ENCODE data around the gene DPEP3.
"Not testable (repeated sequence)": the region's sequence is repeated elsewhere in the genome, so short reads cannot be mapped to it uniquely, and the experiment has no call there.

- TF ChIP-seq POLR2A (IDR thresholded peaks at IDR 0.05; ENCODE audit: low read depth, low read length); BACH1 (IDR thresholded peaks at IDR 0.05; ENCODE audit: borderline replicate concordance); POLR2AphosphoS5 (IDR thresholded peaks at IDR 0.05; ENCODE audit: low read length): not testable (repeated sequence)
Measured at GRCh38 chr16:67937713-67938112, 42.6 kb downstream of the DPEP3 start.

All from GM12878 (cell line).